ENCODE measurements around the gene CCDC14. TPM values are rescaled to one million over a fixed set of nuclear protein-coding genes. Genes with fewer than 3 reads are reported as not detected.

CCDC14 gene
- total RNA-seq, 1 donor from 2014 or later = 22.6 TPM

DNA sequence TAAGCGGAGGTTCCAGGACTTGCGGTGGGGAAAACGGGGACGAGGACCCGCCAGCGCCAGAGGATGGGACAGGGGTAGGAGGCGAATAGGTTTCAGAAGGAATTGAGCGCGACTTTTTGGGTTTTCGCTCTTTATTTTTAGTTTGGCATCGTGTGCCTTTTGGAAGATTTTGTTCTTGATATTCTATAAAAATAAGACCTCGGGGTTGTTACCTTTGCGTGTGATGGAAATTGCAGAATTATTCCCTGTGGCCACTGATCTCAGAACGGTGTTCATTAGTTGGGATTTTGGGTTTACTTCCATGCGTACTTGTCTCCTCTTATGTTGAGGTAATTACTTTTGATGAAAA is 453 bp upstream of the CCDC14 start:
- H3K4me1 ChIP-seq = peaks cover 14% of the 10 kb centered on the region
- no peak for DNase-seq (ENCODE audit: extremely low spot score in 2 of 2)
- peak overlapping the region; percentile 55 to 69 for H3K4me3 ChIP-seq
- intact Hi-C loops (cut with DNase I) = no loop called here
- no peaks in the 10 kb centered on the region for H3K36me3 ChIP-seq
- no peaks in the 10 kb centered on the region for H3K27me3 ChIP-seq
- H3K27ac ChIP-seq = peak overlapping the region; percentile 75
- TF ChIP-seq, protein P1, sequence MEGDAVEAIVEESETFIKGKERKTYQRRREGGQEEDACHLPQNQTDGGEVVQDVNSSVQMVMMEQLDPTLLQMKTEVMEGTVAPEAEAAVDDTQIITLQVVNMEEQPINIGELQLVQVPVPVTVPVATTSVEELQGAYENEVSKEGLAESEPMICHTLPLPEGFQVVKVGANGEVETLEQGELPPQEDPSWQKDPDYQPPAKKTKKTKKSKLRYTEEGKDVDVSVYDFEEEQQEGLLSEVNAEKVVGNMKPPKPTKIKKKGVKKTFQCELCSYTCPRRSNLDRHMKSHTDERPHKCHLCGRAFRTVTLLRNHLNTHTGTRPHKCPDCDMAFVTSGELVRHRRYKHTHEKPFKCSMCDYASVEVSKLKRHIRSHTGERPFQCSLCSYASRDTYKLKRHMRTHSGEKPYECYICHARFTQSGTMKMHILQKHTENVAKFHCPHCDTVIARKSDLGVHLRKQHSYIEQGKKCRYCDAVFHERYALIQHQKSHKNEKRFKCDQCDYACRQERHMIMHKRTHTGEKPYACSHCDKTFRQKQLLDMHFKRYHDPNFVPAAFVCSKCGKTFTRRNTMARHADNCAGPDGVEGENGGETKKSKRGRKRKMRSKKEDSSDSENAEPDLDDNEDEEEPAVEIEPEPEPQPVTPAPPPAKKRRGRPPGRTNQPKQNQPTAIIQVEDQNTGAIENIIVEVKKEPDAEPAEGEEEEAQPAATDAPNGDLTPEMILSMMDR (IDR thresholded peaks at IDR 0.05) = no peak
- no peak for TF ChIP-seq POLR2AphosphoS5 (IDR thresholded peaks at IDR 0.05; ENCODE audit: insufficient read depth in 1 of 2, low read depth in 1 of 2)
- no peak for TF ChIP-seq POLR2A (IDR thresholded peaks at IDR 0.05)
- H3K9me3 ChIP-seq = no peaks in the 10 kb centered on the region

DNA sequence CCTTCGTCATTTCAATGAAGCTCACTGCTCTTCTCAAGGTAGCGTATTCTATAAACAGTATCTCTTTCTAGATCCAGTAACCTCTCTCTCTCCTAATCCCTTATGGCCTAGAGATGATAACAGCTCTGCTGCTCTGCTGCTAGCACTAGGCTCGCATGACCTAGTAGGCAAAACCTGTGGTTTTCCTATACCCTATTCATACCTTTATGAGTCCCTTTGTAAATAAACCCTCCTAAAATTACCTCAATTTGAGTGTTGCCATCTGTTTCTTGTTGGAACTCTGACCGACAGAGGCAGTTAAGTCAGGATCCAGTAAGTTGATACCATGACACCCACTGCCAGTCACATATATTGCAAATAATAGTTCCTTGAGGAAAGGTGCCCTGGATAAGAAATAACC is 7.3 kb downstream of the CCDC14 start:
- no peaks in the 10 kb centered on the region for H3K27me3 ChIP-seq
- H3K4me1 ChIP-seq = no peaks in the 10 kb centered on the region
- intact Hi-C loops (cut with DNase I) = no loop called here
- DNase-seq (ENCODE audit: extremely low spot score in 2 of 2) = no peak
- H3K36me3 ChIP-seq = peaks cover 0 to 11% of the 10 kb centered on the region in 2 donors
- TF ChIP-seq, protein P1 (IDR thresholded peaks at IDR 0.05) = no peak
- TF ChIP-seq POLR2AphosphoS5 (IDR thresholded peaks at IDR 0.05; ENCODE audit: insufficient read depth in 1 of 2, low read depth in 1 of 2) (no peak), POLR2A (IDR thresholded peaks at IDR 0.05) (no peak)
- H3K9me3 ChIP-seq = no peaks in the 10 kb centered on the region
- no peak overlapping the region for H3K27ac ChIP-seq
- H3K4me3 ChIP-seq = no peak overlapping the region

DNA sequence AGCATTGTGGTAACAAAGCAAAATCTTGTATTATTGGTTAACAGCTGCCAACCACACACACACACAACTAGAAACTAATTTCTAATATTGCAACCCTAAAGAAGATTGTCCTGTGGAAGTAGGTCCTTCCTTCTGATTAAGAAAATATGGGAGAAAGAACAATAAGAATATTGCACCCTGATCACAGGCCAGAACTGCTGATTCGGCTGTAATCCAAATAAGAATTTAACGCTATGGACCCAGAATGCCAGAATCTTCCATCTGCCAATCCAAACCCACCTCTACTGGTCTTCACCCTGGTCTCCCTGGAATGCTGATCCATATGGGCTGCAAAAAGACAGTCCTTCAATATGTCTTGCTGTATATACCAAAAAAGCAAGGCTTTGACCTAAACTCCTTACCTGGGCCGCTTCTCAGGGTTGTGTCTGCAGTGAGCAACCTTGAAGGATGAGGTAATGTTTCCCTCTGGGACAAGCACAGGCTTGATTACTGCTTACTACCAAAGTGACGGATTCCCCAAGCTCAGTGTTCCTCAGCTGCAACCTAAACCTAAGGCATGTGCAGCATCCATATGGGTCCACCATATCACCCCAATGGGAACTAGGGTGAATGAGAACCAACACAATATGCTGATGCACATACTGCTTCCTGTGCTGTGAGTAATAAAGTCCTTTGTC is 8.0 kb downstream of the CCDC14 start:
- Histone ChIP-seq H3K36me3 (peaks cover 0 to 18% of the 10 kb centered on the region in 2 donors), H3K4me3 (no peak overlapping the region), H3K27ac (no peak overlapping the region), H3K4me1 (no peaks in the 10 kb centered on the region), H3K27me3 (no peaks in the 10 kb centered on the region), H3K9me3 (no peaks in the 10 kb centered on the region)
- no peak for TF ChIP-seq POLR2AphosphoS5 (IDR thresholded peaks at IDR 0.05; ENCODE audit: insufficient read depth in 1 of 2, low read depth in 1 of 2)
- TF ChIP-seq POLR2A (IDR thresholded peaks at IDR 0.05) = no peak
- TF ChIP-seq, protein P1 (IDR thresholded peaks at IDR 0.05) = no peak
- intact Hi-C loops (cut with DNase I) = no loop called here
- no peak for DNase-seq (ENCODE audit: extremely low spot score in 2 of 2)

DNA sequence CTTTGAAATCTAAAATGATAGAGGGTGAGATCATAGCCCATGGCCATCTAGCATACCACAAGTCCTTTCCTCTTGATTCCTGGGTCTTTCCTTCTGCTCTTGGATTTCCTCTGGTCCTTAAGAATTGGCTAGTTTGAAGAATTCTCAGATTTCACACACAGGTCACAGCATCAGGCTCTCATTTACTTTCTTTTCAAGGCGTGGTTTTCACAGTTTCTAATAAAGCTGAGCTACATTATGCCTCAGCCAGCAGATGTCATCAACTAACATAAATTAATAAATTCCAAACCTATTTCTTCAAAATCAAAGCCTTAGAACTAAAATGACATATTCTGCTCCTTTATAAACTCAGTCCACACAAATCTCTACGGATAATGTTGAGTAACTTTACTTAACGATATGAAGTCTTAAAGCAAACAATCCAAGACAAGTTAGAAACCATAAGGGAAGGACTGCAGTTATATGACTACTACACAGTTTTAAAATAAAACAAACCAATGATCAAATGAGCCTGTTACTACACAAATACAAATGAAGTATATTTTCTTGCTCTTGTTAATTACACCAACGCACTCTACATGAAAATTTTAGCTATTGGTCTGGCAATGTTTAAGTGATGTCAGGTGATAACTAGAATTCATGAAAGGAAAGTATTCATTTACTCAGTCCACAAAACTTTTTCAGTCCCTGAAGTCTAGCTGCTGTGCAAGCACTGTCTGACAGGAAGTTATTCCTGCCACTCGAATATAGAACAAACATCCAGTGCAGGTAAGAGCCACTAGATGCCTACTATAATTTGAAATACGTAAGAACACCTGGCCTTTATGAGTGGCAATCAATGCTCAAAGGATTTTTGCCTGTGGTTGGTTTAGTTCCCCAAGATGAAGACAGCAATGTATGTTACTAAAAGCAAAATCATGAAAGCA is 9.2 kb downstream of the CCDC14 start:
- DNase-seq (ENCODE audit: extremely low spot score in 2 of 2) = no peak
- TF ChIP-seq POLR2A (IDR thresholded peaks at IDR 0.05) (no peak), POLR2AphosphoS5 (IDR thresholded peaks at IDR 0.05; ENCODE audit: insufficient read depth in 1 of 2, low read depth in 1 of 2) (no peak)
- TF ChIP-seq, protein P1 (IDR thresholded peaks at IDR 0.05) = no peak
- H3K4me1 ChIP-seq = no peaks in the 10 kb centered on the region
- no peak overlapping the region for H3K27ac ChIP-seq
- no peaks in the 10 kb centered on the region for H3K9me3 ChIP-seq
- no peak overlapping the region for H3K4me3 ChIP-seq
- intact Hi-C loops (cut with DNase I) = no loop called here
- H3K27me3 ChIP-seq = no peaks in the 10 kb centered on the region
- peaks cover 0 to 24% of the 10 kb centered on the region in 2 donors for H3K36me3 ChIP-seq

Measured in vagina (tissue), 2 donors.